ENCODE data around the gene SERPINB3.

- no peak for TF ChIP-seq POLR2A (IDR thresholded peaks at IDR 0.05)
- no peak for TF ChIP-seq POLR2AphosphoS5 (IDR thresholded peaks at IDR 0.05)
Observed at GRCh38 chr18:63705401-63705800, 43.7 kb upstream of the SERPINB3 start.

All from transverse colon (tissue), 3 donors.